Vagina (tissue), 2 donors: ENCODE measurements around the gene EPHA1. TPM values are rescaled to one million over a fixed set of nuclear protein-coding genes. Genes with fewer than 3 reads are reported as not detected.

Experiments
- DNase-seq, 2 donors: peaks; one replicate each; pipeline ENCODE4 v3.0.0-alpha.2; 2017; ENCODE audit errors: extremely low spot score in 2 of 2
- H3K27ac ChIP-seq: fragments of 200-600 bp; sonication (generic); one replicate; pipeline ENCODE4 v1.5.1; 2019
- H3K27me3 ChIP-seq: fragments of 200-600 bp; sonication (generic); one replicate; pipeline ENCODE4 v1.5.1; 2019
- H3K36me3 ChIP-seq, 2 donors: fragments of 200-600 bp; sonication (generic); one replicate each; pipeline ENCODE4 v1.5.1; 2017 to 2019
- H3K4me1 ChIP-seq: fragments of 200-600 bp; sonication (generic); one replicate; pipeline ENCODE4 v1.5.1; 2019
- H3K4me3 ChIP-seq, 2 donors: fragments of 200-600 bp; sonication (generic); 1 replicate in 1 of 2; 2 replicates in 1 of 2; pipeline ENCODE4 v1.5.1; 2016 to 2019
- H3K9me3 ChIP-seq: fragments of 200-600 bp; sonication (generic); one replicate; pipeline ENCODE4 v1.5.1; 2019
- CTCF ChIP-seq, 3 experiments: fragments of 450-650 bp in 2 of 3; fragments of 200-600 bp in 1 of 3; sonication (generic) in 1 of 3; IDR thresholded peaks; one replicate each; pipeline ENCODE4 v1.5.1; 2017 to 2019; ENCODE audit warnings: antibody characterized with exemption in 3 of 3, mild to moderate bottlenecking in 2 of 3, moderate library complexity in 2 of 3
- POLR2A ChIP-seq, 2 donors: fragments of 450-650 bp; IDR thresholded peaks; one replicate each; pipeline ENCODE4 v1.6.1; 2017; ENCODE audit warnings: antibody characterized with exemption in 2 of 2, mild to moderate bottlenecking in 2 of 2, moderate library complexity in 2 of 2
- POLR2AphosphoS5 ChIP-seq, 2 donors: sonication (generic); formaldehyde crosslinking; IDR thresholded peaks; one replicate each; pipeline ENCODE4 v1.9.0; 2017; ENCODE audit warnings: antibody characterized with exemption in 2 of 2, mild to moderate bottlenecking in 2 of 2, low read depth in 1 of 2; ENCODE audit not compliant: insufficient read depth in 1 of 2
- intact Hi-C: fragments of 100-400 bp; cut with DNase I; formaldehyde crosslinking; loops from one replicate; pipeline ENCODE4 v1.15.1; 2023
- total RNA-seq: library from RNA; depleted of rRNA; stranded (reverse); fragments of >200 nt; gene quantifications from one replicate; pipeline ENCODE4 v1.2.3, GENCODE V29; 2016

Gene EPHA1
- total RNA-seq, 1 donor from 2014 or later = 51.3 TPM

DNA sequence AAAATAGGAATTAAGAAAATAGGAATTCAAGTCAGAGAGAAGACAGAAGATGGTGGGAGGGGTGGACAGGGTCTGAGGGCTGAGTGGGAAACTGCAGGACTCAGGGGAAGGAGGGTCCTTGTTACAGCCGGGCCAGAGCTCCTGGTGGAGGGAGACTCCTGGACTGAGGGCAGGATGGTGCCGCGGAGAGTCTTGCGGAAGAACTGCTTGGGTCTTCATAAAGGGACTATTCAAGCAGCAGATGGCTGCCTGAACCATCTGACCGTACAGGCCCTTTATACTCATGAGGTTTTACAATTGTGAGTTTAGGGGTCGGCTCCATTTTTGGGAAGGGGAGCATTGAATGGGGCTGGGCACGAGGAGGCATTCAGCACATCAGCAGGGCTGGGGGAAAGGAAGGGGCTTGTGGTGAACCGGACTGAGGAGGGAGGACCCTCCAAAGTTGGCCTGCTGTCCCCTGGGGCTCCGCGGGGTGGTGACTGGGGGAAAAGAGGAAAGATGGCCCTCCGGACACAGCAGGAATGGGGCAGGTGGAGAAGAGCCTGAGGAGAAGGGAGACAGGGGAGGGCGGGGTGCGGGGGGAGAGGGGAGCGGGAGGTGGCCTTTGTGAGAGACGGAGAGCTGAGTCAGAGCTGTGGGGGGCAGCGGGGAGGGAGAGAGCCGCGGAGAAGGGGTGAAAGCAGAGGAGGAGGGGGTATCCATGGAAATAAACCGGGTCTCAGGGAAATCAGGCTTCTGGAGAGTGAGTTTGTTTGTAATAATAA lies 47.7 kb downstream of the EPHA1 start:
- DNase-seq = no peak
- H3K4me3 ChIP-seq = peak overlapping the region in 1 of 2 donors; percentile 75
- H3K27me3 ChIP-seq = no peaks in the 10 kb centered on the region
- no peaks in the 10 kb centered on the region for H3K9me3 ChIP-seq
- H3K4me1 ChIP-seq = peaks cover 11% of the 10 kb centered on the region
- TF ChIP-seq POLR2AphosphoS5 (IDR thresholded peaks at IDR 0.05; ENCODE audit: insufficient read depth in 1 of 2, low read depth in 1 of 2) (no peak), POLR2A (IDR thresholded peaks at IDR 0.05) (no peak), CTCF (IDR thresholded peaks at IDR 0.05) (no peak)
- intact Hi-C loops = loop anchor here (10.0 kb wide), 1 partner anchor 54 kb away; no protein-coding TSS in a partner anchor
- H3K36me3 ChIP-seq = no peaks in the 10 kb centered on the region
- no peak overlapping the region for H3K27ac ChIP-seq

DNA sequence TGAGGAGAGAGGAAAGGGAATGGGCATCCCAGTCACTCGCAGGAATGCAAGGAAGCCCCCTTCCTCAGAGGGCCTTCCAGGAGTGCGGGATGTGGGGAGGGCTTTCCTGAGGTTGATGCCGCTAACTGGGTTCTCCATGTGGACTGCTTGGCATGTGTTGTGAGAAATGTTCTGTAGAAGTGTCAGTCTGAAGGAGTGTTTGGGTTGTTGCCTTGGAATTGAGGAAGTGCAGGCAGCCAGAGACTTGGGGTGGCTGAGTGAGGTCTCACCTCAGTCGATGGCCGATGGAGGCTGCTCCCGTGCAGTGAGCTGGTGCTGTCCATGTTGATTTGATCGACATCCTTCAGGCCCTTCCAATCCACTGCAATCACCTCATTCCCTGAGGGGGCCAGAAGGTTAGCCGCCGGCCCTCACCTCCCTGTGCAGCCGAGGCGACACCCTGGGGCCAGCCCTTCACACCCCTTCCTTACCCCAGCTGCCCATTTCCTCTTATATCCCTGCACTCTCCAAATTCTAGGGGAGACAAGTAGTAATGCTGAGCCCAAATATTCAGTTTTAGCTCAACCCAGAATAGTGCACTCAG lies 48.8 kb downstream of the EPHA1 start:
- Histone ChIP-seq H3K4me3 (no peak overlapping the region), H3K4me1 (peaks cover 11% of the 10 kb centered on the region), H3K27me3 (no peaks in the 10 kb centered on the region), H3K36me3 (no peaks in the 10 kb centered on the region), H3K9me3 (no peaks in the 10 kb centered on the region), H3K27ac (no peak overlapping the region)
- intact Hi-C loops = loop anchor here (10.0 kb wide), 1 partner anchor 55 kb away; no protein-coding TSS in a partner anchor
- no peak for DNase-seq
- TF ChIP-seq CTCF (IDR thresholded peaks at IDR 0.05) (no peak), POLR2AphosphoS5 (IDR thresholded peaks at IDR 0.05; ENCODE audit: insufficient read depth in 1 of 2, low read depth in 1 of 2) (no peak), POLR2A (IDR thresholded peaks at IDR 0.05) (no peak)

- intact Hi-C loops = no loop called here
- H3K9me3 ChIP-seq = no peaks in the 10 kb centered on the region
- H3K36me3 ChIP-seq = no peaks in the 10 kb centered on the region
- H3K4me3 ChIP-seq = no peak overlapping the region
- TF ChIP-seq POLR2AphosphoS5 (IDR thresholded peaks at IDR 0.05; ENCODE audit: insufficient read depth in 1 of 2, low read depth in 1 of 2) = no peak
- no peak for TF ChIP-seq POLR2A (IDR thresholded peaks at IDR 0.05)
- no peak for TF ChIP-seq CTCF (IDR thresholded peaks at IDR 0.05)
- no peak for DNase-seq
- no peak overlapping the region for H3K27ac ChIP-seq
- no peaks in the 10 kb centered on the region for H3K27me3 ChIP-seq
- peaks cover 11% of the 10 kb centered on the region for H3K4me1 ChIP-seq
Measured at GRCh38 chr7:143358626-143359025, 50.0 kb downstream of the EPHA1 start.

GRCh38 chr7:143356414-143357050 lies 52.1 kb downstream of the EPHA1 start:
- no peak overlapping the region for H3K4me3 ChIP-seq
- TF ChIP-seq POLR2A (IDR thresholded peaks at IDR 0.05) (no peak), POLR2AphosphoS5 (IDR thresholded peaks at IDR 0.05; ENCODE audit: insufficient read depth in 1 of 2, low read depth in 1 of 2) (no peak), CTCF (IDR thresholded peaks at IDR 0.05) (no peak)
- DNase-seq = no peak
- no peaks in the 10 kb centered on the region for H3K9me3 ChIP-seq
- intact Hi-C loops = no loop called here
- H3K27me3 ChIP-seq = no peaks in the 10 kb centered on the region
- no peak overlapping the region for H3K27ac ChIP-seq
- peaks cover 4% of the 10 kb centered on the region for H3K4me1 ChIP-seq
- no peaks in the 10 kb centered on the region for H3K36me3 ChIP-seq
